ENCODE measurements around the gene PLA2G6.
A peak's percentile ranks its signal among the peaks of the same experiment; 100 is the strongest.
"Not testable (repeated sequence)": the region's sequence is repeated elsewhere in the genome, so short reads cannot be mapped to it uniquely, and the experiment has no call there.

Gene PLA2G6

DNA sequence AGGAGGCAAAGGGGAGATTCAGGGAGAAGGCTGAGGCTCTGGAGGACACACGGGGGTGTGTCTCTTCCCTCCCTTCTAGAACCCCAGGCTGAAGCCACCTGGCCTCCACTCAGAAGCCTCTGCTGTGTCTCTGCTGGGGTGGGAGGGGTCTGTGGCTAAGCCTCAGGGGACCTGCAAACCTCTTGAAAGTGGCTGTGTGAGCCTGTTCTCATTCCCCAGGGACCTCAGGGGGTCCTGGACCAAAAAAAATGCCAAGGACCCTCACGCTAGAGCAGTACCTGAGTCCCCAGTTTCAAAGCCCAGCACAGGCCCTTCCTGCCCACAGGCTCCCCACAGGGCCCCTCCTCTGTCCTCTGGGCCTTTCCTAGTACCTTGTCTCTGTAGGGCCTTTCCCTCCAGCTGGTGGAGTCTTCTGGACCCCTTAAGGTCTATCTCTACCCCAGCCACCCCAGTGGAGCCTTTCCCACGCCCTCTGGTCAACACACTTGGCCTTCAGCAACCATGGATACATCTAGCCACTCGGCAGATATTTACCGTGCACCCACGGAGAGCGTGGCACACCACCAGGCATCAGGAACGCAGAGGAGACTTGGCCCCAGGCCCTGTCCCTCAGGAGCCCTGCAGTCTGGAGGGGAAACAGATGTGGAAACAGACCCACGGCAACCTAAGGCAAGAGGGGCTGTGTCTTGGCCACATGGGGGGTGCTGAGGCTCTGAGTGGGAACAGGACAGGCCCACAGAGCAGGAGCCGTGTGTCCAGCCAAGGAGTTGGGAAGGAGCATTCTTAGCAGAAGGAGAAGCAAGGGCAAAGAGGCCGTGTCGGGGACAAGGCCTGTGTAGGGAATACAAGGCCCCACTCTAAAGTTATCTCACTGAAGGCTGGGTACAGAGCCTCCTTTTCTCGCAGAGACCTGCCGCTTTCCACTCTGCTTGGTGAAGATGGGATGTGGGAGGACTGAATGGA lies 18.5 kb downstream of the PLA2G6 start:
- no peak for DNase-seq

DNA sequence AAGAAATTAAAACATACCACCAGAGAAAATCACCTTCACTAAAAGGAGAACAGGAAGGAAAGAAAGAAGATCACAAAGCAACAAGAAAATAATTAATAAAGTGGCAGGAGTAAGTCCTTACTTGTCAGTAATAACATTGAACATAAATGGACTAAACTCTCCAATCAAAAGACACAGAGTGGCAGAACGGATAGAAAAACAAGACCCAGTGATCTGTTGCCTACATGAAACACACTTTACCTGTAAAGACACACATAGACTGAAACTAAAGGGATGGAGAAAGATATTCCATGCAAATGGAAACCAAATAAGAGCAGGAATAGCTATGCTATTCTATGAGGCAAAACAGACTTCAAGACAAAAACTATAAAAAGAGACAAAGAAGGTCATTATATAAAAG lies 25.9 kb downstream of the PLA2G6 start:
- no peak for DNase-seq

DNA sequence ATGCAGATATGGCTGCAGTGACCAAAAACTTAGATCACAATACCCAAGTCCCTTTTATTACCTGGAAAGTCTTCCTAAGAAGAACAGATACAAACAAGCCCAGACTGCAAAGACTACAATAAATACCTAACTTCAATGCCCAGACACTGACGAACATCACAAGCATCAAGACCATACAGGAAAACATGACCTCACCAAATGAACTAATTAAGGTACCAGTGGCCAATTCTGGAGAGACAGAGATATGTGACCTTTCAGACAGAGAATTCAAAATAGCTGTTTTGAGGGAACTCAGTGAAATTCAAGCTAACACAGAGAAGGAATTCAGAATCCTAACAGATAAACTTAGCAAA lies 27.1 kb downstream of the PLA2G6 start:
- not testable (repeated sequence) for DNase-seq

DNA sequence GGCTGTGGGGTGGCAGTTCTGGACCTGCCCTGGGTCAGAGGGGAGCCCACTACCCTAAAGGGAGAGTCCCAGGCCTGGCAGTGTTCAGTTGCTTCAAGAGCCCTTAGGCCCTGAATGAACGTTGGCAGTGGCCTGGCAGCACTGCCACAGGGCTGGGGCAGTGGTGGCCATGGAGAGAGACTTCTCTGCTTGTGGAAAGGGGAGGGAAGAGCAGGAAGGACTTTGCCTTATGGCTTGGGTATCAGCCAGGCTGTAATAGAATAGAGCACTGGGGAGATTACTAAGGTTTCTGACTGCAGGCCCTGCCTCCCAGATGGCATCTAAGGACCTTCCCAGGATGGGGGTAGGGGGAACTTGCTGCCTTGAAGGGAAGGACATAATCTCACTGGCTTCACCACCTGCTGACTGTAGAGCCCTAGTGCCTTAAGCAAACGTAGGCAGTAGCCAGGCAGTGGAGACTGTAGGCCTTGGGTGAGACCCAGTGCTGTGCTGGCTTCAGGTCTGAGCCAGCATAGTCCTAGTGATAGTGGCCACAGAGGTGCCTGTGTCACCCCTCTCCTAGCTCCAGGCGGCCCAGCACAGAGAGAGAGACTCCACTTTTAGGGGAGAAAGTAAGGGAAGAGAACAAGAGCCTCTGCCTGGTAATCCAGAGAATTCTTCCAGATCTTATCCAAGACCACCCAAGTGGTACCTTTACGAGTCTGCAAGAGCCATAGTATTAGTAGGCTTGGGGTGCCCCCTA lies 27.6 kb downstream of the PLA2G6 start:
- DNase-seq = peak; percentile 44

DNA sequence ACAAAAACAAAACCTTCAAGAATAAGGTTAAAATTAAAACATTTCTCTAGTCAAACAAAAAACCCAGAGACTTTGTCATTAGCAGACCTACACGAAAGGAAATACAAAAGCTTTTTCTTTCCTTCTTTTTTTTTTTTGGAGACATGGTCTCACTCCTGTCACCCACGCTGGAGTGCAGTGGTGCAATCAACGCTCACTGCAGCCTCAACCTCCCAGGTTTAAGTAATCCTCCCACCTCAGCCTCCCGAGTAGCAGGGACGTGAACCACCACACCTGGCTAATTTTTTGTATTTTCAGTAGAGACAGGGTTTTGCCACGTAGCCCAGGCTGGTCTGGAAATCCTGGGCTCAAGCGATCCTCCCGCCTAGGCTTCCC lies 30.5 kb downstream of the PLA2G6 start:
- DNase-seq = no peak

DNA sequence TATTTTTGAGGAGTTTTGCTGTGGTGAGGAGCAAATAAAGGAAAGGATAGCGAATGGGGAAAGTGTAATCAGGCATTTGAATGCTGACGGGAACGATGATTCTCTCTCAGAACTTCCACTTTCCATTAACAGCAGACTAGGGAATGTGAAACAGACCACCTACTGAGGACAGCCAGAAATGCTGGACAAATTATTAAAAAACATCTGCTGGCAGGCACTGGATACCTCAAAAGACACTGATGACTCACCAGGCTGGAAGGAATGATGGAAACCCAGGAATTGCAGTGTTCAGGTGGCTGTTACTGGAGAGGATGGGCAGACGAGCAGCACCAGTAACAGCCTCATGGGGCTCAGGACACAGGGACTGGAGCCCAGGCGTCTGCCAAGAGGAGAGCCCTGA lies 33.4 kb downstream of the PLA2G6 start:
- DNase-seq = no peak

DNA sequence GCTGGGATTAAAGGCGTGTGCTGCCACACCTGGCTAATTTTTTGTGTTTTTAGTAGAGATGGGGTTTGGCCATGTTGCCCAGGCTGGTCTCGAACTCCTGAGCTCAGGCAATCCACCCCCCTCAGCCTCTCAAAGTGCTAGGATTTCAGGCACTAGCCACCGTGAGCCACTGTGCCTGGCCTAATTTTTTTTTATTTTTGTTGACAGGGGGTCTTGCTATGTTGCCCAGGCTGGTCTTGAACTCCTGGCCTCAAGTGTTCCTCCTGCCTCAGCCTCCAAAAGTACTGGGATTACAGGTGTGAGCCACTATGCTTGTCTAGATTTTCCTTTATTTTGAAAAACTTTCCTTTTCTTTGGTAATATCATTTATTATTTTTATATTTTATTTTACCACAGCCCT lies 35.5 kb downstream of the PLA2G6 start:
- DNase-seq = not testable (repeated sequence)

DNA sequence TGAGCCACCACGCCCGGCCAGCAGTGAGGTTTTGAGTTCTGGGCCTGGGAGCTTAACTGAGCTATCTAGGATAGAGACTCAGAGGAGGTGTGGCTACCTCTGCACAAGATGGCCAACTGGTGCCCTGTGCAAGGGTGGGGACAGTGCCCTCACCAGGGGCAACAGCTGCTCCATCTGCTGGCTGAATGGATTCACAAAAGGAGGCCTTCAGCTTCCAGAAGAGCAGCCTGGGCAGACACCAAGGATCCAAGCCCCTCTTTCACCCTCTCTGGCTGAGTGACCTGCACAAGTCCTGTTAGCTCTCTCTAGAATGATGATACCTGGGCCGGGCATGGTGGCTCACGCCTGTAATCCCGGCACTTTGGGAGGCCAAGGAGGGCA lies 37.6 kb downstream of the PLA2G6 start:
- DNase-seq = peak; percentile 86

DNA sequence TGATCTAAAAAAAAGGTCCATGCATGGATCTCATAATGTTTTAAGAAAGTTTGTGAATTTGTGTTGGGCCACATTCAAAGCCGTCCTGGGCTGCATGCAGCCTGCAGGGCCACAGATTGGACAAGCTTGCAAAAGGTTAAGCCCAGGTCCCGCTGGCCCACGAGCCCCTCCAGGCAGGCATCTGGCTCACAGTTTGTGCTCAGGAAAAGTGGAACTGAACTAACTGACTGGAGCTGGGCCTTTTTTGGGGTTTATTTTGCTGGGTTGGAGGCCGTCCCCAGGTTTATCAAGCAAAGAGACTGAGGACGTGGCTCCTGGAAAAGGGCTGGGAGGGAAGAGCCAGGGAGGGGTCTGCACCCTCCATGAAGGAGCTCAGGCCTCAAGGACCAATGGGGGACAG lies 39.0 kb downstream of the PLA2G6 start:
- peak; percentile 25 for DNase-seq

DNA sequence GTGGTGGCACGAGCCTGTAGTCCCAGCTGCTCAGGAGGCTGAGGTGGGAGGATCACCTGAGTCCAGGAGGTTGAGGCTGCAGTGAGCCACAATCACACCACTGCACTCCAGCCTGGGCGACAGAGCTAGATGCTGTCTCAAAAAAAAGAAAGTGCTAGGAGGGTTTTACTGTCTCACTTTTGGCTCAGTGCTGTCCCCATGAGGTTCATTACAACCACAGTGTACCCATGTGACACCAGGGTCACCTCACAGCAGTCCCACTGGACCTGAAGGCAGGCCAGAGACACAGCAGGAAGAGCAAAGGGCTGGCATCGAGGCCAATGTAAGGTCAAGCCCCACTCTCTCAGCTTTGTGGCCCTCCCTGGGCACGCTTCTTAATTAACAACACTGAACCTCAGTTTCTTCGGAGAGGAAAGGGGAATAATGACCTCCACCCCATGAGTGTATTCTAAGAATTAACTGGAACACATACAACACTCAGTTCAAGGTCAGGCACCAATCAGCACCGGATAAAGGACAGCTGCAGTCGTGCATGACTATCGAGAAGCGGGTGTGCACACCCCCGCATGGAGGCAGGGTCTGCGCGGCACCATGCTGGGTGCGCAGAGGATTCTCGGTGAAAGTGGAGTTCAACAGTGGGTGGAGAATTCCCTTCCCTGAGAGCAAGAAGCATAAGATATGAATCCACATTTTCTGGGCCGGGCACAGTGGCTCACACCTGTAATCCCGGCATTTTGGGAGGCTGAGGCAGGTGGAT lies 40.2 kb downstream of the PLA2G6 start:
- DNase-seq = peak; percentile 63

DNA sequence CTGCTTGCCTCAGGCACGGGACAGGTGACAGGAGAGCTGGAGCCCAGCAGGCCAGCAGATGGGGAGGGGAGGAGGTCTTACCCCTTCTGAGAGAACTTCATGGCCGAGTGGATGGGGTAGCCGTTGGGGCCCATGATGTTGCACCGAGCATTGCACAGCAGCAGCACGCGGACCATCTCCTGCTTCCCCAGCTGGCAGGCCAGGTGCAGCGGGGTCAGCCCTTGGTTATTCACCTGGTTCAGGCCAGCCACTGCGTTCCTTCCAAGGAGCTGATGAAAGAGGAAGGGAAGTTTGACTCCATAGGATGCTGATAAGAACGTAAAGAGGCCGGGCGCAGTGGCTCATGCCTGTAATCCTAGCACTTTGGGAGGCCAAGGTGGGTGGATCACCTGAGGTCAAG lies 41.7 kb downstream of the PLA2G6 start:
- DNase-seq = no peak

DNA sequence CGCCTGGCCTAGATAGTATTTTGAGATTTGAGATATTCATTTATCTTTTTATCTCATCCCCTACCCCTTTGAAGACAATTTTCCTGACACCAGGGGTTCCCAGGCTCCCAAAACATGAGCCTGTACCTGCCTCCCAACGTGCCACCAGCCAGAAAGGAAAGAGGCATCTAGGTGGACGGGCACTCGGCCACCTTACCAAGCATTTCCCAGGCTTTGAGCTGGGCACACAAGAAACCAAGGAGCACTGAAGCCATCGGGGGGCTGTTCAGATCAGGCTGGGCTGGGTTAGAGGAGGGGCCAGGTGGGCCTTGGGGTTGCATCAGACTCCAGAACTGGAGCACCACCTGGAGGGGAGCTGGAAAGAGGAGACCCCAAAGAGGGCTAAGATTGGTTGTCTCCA lies 42.7 kb downstream of the PLA2G6 start:
- no peak for DNase-seq

DNA sequence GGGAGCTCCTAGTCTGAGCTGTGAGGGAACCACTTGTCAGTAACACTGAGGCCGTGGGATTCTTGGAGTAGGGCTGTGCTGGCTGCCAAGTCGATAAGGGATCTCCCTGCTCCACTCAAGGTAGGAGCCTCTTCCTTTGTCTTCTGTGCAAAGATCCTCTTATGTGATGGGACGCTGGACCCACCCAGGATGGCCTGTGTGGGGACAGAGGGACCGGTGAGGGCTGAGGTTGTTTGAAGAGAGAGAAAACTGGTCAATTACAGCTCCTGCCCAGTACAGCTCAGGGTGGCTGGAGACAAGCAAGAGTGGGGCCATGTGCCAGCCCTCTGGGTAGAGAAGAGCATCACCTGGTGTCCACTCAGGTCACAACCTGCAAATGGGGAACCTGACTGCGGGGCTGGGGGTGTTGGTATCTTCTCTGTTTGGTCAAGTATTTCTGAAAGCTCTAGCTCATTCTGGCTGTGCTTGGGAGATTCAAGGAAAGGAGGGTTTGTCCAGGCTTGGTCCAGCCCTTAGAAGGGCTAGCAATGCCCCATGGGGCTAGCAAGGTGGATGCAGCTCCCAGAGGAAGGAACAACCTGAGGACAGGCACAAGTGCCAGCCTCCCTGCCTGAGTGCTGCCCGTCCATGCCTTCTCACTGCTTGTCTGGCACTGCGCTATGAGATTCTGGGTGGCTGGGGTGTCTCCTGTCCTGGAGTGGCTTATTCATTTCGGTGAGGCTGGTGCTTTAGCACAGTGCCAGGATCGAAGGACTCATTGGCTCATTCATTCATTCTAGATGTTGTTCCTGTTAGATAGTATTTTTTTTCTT lies 43.5 kb downstream of the PLA2G6 start:
- DNase-seq = no peak

DNA sequence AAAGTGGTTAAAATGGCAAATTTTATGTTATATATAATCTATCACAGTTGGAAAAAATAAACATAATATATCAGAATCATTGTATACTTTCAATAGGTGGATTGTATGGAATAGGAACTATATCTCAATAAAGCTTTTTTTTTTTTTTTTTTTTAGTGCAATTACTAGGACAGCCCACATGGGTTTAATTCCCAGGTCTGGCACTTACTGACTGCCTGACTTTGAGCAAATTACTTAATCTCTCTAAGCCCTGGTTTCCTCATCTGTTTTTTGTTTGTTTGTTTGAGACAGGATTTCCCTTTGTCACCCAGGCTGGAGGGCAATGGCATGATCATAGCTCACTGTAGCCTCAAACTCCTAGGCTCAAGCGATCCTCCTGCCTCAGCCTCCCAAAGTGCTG lies 45.0 kb downstream of the PLA2G6 start:
- peak; percentile 21 for DNase-seq

DNA sequence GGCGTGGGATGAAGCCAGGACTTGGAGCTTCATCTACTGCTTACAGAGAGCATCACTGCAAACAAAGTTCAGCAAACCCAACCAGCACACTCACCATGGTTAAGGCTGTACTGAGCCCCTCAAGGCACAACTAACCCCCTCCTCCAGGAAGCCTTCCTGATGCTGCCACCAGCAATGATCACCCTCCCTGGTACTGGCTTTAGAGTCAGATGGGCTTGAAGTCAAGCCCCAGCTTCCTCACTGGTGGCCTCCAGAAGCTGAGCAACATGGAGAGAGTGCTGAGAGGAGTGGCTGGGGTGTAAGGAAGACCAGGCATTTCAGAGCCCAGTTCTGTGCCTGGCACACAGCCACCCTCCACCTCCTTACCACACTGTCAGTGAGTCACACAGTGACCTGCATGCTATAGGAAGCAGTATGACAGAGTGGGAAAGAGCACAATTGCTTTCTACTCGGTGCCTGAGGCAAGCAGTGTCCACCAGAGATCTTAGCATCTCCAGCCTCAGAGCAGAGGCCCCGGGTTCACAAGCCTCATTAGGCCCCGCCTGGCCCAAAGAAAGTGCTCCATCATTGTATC lies 46.4 kb downstream of the PLA2G6 start:
- peak; percentile 91 for DNase-seq

DNA sequence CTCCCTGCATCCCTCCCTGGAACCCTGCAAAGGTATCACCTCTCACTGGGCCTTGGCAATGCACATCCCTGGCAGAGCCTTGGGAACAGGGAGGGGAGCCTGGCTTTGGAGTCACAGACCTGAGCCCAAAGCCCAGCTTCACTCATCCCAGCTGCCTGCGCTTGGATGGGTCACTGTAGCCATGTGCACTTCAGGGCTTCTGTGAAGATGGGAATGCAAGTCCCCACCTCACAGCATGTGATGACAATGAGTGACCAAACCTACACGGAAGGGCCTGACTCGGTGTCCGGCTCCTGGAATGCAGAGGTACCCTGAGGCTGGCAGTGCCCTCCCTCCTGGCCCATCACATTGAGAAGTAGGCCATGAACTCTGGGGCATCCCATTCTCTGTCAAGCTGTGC lies 48.3 kb downstream of the PLA2G6 start:
- no peak for DNase-seq

DNA sequence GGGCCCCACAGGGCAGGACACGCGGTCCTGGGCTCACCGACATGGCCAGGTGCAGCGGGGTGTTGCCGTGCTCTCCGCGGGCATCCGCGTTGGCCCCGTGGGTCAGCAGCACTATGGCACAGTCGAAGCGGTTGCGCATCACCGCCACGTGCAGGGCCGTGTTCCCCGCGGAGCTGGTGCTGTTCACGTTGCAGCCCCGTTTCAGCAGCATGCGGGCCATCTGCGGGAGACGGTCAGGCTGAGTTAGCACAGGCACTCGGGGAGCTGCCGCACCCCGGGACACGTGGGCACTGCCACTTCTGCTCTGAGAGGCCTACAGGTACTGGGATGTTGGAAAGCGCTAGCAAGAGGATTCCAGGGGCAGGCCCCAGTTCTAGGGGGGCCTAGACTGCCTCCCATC lies 48.8 kb downstream of the PLA2G6 start:
- DNase-seq = no peak

DNA sequence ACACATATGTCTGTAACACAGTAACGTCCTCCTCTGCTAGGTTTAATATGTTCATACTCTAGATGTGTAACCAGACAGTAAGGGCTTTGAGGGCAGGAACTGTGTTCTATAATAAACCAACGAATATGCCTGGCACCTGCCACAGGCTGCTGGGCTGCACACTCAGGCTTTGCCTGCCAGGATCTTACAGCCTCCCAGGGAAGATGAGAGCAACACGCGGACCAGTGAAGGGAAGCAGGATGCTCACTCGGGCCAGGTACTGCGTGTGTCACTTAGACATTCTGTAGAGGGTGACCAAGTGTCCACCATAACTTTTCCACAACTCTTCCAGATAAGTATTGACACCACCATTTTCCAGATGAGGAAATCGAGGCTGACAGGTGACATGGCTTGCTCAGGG lies 49.5 kb downstream of the PLA2G6 start:
- no peak for DNase-seq

DNA sequence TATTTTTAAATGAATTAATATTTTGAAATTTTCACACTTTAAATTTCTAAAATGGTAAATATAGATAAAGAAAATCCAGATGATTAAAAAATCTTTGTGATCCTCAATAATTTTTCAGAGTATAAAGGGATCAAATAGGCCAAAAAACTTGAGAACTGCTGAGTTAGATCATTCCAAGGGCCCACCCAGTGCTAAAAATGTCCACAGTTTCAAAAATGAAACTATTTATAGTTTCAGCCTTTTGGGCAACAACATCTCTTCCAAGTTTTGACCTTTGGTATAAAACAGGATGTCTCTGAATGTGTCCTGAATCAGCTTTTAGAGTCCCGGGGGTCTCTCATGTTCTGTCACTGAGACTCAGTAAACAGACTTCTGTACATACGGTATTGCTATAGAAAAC lies 50.2 kb downstream of the PLA2G6 start:
- no peak for DNase-seq

DNA sequence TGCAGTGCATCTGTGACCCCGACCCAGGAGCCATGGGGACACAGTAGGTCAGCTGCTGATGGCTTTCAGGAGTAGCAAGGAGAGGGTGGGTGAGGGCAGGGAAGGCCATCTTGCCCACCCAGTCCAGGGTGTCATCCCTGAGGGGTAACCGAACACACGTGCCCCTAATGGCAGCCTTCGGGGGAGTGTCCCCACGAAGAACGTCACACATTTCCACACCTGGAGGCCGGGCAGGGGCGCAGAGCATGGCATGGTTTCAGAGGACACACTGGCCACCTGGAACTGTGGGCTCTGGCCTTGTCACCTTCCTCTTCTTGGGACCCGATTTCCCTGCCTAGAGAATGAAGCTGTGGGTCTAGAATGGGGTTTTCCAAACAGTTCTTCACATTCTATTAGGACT lies 51.8 kb downstream of the PLA2G6 start:
- no peak for DNase-seq

DNA sequence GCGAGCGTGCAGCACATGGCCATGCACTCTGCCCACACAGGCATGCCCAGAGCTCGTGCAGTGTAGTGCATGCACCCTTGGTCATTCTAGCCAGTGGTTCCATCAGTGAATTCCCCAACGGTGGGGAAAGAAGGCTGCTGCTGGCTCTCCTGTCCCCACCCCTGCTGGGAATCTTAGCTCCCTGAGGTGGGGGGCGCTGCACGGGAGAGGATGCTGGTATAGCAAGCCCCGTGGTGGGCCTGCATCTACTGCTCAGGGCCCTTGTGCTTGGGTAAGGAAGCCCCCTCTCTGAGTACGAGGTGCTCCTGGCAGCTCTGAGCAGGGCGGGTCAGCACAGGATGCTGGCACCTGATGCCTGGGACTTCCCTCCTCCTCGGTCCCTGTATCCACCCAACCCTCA lies 52.6 kb downstream of the PLA2G6 start:
- no peak for DNase-seq

DNA sequence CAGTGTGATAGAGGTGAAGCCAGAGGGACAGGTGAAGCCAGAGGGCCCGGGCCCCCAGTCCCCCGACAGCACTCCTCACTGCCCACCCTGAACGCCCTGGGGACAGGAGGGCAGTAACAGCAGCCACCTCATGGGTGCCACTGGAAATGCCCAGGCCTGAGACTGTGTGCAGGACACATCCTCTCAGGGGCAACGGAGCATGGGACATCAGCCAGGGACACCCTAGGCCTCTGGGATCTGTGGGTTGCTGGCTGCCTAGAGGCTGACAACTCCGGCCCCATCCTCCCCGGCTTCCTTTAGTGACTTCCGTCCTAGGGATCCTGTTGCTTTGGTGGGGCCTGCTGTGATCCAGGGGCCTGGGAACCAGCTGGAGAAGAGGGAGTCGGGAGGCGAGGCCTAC lies 53.8 kb downstream of the PLA2G6 start:
- no peak for DNase-seq
